SH-SY5Y (cell line): Measurements from ENCODE around the gene PSME2.

ENCODE experiments used
- GATA2 ChIP-seq: IDR thresholded peaks from 2 replicates; pipeline ENCODE4 v1.6.1; 2011; ENCODE audit warnings: mild to moderate bottlenecking, low read depth, low read length
- GATA3 ChIP-seq: IDR thresholded peaks from 2 replicates; pipeline ENCODE4 v1.6.1; 2011; ENCODE audit warnings: low read depth, mild to moderate bottlenecking, low read length, moderate library complexity

GRCh38 chr14:24121210-24121609, 25.2 kb downstream of the PSME2 start:
- TF ChIP-seq GATA3 = no peak
- no peak for TF ChIP-seq GATA2
